Measurements from ENCODE around the gene BTBD17. TPM values are rescaled to one million over a fixed set of nuclear protein-coding genes. Genes with fewer than 3 reads are reported as not detected.

The BTBD17 gene
- total RNA-seq, 1 donor from 2014 or later = not detected

GRCh38 chr17:74393346-74393942 lies 31.8 kb upstream of the BTBD17 start:
- no peak for TF ChIP-seq CTCF (conservative IDR thresholded peaks at IDR 0.05; ENCODE audit: low read depth, low read length)
- DNase-seq (ENCODE audit: low read depth) = no peak
- H3K4me3 ChIP-seq (ENCODE audit: low read depth, low read length) = no peak overlapping the region

GRCh38 chr17:74392848-74393247 lies 31.2 kb upstream of the BTBD17 start:
- TF ChIP-seq CTCF (conservative IDR thresholded peaks at IDR 0.05; ENCODE audit: low read depth, low read length) = no peak
- H3K4me3 ChIP-seq (ENCODE audit: low read depth, low read length) = no peak overlapping the region
- no peak for DNase-seq (ENCODE audit: low read depth)

- DNase-seq (ENCODE audit: low read depth) = no peak
- TF ChIP-seq CTCF (conservative IDR thresholded peaks at IDR 0.05; ENCODE audit: low read depth, low read length) = no peak
- no peak overlapping the region for H3K4me3 ChIP-seq (ENCODE audit: low read depth, low read length)
These were observed 30.1 kb upstream of the BTBD17 start for GRCh38 chr17:74391771-74392170.

- TF ChIP-seq CTCF (conservative IDR thresholded peaks at IDR 0.05; ENCODE audit: low read depth, low read length) = no peak
- no peak overlapping the region for H3K4me3 ChIP-seq (ENCODE audit: low read depth, low read length)
- DNase-seq (ENCODE audit: low read depth) = no peak
These were observed 29.3 kb upstream of the BTBD17 start for GRCh38 chr17:74390680-74391653.

- no peak overlapping the region for H3K4me3 ChIP-seq (ENCODE audit: low read depth, low read length)
- no peak for DNase-seq (ENCODE audit: low read depth)
- no peak for TF ChIP-seq CTCF (conservative IDR thresholded peaks at IDR 0.05; ENCODE audit: low read depth, low read length)
These were observed 28.4 kb upstream of the BTBD17 start for GRCh38 chr17:74389937-74390679.

GRCh38 chr17:74389084-74389753 lies 27.6 kb upstream of the BTBD17 start:
- TF ChIP-seq CTCF (conservative IDR thresholded peaks at IDR 0.05; ENCODE audit: low read depth, low read length) = no peak
- no peak for DNase-seq (ENCODE audit: low read depth)
- H3K4me3 ChIP-seq (ENCODE audit: low read depth, low read length) = no peak overlapping the region
